ENCODE results near the gene GATA2.

DNA sequence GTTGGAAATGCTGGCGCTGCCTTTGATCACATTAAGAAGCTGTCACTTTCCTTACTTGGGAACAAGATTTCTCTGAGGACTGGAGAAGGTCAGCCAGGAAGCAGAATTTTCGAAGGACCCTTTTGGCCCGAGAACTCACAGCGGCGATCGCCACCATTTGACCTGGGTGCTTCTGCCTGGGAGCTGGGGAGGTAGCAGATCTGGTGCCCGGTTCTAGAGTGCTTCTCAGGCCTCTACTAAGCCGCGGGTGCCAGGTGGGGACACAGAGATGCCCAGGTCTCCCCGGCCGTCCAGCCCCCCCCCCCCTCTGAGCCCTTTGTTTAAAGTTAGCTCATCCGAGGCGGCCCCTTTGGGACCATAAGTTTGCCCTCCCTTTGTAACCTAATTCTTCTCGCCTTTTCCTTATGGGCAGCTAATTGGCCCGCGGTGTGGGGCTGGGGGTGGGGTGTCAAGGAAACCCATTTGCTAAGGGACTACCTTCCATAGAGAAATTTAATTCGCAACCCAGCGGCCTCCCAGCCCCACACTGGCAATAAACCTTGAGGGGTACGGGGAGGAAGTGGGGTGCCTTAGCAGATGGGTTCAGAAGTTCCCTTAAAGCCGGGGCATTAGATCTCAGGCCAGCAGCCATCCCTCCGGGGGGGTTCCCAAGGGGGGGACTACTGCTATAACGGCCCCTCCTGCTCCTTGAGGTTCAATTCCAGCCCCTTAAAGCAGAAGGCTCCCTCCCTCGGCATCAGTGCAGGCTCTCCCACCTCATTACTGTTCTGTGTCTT lies 1.9 kb downstream of the GATA2 start:
- TF ChIP-seq, protein P1, sequence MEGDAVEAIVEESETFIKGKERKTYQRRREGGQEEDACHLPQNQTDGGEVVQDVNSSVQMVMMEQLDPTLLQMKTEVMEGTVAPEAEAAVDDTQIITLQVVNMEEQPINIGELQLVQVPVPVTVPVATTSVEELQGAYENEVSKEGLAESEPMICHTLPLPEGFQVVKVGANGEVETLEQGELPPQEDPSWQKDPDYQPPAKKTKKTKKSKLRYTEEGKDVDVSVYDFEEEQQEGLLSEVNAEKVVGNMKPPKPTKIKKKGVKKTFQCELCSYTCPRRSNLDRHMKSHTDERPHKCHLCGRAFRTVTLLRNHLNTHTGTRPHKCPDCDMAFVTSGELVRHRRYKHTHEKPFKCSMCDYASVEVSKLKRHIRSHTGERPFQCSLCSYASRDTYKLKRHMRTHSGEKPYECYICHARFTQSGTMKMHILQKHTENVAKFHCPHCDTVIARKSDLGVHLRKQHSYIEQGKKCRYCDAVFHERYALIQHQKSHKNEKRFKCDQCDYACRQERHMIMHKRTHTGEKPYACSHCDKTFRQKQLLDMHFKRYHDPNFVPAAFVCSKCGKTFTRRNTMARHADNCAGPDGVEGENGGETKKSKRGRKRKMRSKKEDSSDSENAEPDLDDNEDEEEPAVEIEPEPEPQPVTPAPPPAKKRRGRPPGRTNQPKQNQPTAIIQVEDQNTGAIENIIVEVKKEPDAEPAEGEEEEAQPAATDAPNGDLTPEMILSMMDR (conservative IDR thresholded peaks at IDR 0.05; ENCODE audit: low read depth in 2 of 2): no peak
- no peak for TF ChIP-seq EZH2phosphoT487 (IDR thresholded peaks at IDR 0.05; ENCODE audit: unreplicated experiment)
- TF ChIP-seq JUNB (IDR thresholded peaks at IDR 0.05; ENCODE audit: unreplicated experiment): no peak
- TF ChIP-seq, protein P2, sequence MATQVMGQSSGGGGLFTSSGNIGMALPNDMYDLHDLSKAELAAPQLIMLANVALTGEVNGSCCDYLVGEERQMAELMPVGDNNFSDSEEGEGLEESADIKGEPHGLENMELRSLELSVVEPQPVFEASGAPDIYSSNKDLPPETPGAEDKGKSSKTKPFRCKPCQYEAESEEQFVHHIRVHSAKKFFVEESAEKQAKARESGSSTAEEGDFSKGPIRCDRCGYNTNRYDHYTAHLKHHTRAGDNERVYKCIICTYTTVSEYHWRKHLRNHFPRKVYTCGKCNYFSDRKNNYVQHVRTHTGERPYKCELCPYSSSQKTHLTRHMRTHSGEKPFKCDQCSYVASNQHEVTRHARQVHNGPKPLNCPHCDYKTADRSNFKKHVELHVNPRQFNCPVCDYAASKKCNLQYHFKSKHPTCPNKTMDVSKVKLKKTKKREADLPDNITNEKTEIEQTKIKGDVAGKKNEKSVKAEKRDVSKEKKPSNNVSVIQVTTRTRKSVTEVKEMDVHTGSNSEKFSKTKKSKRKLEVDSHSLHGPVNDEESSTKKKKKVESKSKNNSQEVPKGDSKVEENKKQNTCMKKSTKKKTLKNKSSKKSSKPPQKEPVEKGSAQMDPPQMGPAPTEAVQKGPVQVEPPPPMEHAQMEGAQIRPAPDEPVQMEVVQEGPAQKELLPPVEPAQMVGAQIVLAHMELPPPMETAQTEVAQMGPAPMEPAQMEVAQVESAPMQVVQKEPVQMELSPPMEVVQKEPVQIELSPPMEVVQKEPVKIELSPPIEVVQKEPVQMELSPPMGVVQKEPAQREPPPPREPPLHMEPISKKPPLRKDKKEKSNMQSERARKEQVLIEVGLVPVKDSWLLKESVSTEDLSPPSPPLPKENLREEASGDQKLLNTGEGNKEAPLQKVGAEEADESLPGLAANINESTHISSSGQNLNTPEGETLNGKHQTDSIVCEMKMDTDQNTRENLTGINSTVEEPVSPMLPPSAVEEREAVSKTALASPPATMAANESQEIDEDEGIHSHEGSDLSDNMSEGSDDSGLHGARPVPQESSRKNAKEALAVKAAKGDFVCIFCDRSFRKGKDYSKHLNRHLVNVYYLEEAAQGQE (IDR thresholded peaks at IDR 0.05; ENCODE audit: unreplicated experiment): no peak
- TF ChIP-seq EZH2 (IDR thresholded peaks at IDR 0.05; ENCODE audit: low read depth, unreplicated experiment): no peak
- no peak for TF ChIP-seq POLR2AphosphoS5 (IDR thresholded peaks at IDR 0.05; ENCODE audit: low read depth)
- TF ChIP-seq CREB1 (CRISPR knock-in tag; IDR thresholded peaks at IDR 0.05; ENCODE audit: low read depth): no peak
- TF ChIP-seq, protein P3, sequence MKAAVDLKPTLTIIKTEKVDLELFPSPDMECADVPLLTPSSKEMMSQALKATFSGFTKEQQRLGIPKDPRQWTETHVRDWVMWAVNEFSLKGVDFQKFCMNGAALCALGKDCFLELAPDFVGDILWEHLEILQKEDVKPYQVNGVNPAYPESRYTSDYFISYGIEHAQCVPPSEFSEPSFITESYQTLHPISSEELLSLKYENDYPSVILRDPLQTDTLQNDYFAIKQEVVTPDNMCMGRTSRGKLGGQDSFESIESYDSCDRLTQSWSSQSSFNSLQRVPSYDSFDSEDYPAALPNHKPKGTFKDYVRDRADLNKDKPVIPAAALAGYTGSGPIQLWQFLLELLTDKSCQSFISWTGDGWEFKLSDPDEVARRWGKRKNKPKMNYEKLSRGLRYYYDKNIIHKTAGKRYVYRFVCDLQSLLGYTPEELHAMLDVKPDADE (IDR thresholded peaks at IDR 0.05): no peak

Measured in GM23338 (cell line).